ENCODE results near the gene IGIP. TPM values are rescaled to one million over a fixed set of nuclear protein-coding genes. Genes with fewer than 3 reads are reported as not detected.
A peak's percentile ranks its signal among the peaks of the same experiment; 100 is the strongest.

The IGIP gene
- total RNA-seq, 1 donor from 2014 or later: 3.7 TPM

GRCh38 chr5:140111011-140111858 lies 14.5 kb upstream of the IGIP start:
- DNase-seq (ENCODE audit: extremely low read depth, low read depth, low spot score): no peak

DNA sequence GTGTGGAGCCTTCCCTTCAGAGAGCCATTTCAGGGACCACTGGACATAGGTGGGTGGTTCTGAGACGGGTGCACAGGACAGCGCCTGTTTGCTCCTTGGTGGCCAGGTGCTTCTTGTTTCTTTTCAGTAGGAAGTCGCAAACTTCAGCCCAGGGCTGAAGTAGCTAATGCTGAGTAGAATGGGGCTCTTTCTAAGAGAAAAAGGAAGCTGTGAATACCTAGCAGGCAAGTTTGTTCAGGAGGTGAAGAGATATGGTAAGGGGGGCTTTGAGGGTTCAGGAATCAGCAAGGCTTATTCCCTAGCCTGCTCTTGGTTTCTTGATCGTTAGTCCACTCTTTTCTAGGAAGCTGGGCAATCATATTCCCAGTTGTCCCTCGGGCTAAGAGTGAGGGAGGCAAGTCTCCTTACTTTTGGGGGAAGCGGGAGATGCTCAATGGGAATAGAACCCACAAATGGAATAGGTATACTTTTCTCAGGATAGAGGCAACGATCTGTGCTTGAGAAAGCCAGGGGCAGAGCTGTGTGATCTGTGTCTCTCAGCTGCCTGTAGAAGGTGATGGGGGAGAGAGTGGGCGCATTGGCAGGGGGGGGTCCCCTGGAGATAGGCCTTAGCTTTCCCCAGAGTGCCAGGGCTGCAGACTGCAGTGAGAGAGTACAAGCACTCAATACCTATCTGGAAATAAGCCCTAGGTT lies 13.7 kb upstream of the IGIP start:
- no peak for DNase-seq (ENCODE audit: extremely low read depth, low read depth, low spot score)

DNA sequence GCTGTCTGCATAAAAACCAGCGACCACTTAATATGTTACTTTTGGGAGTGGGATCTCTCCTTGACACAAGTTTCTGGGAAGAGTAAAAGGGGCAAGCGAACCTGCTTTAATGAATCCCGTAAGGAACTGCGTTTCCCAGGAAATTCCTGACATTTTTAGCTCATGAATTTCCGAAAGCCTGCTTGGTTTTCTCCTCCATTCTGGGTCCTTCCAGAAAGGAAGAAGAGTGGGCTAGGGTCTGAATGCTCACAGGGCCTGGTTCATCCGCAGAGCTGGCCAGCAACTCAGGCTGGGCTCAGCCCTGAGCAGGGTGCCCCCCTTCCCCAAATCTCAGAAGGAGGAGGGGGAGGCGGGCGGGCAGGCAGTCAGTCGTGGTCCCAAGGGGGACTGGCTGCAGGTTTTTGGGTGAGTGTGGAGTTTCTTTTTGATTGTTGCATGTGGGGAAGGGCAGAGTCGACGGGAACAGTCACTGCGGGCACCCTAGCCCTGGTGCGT lies 13.0 kb upstream of the IGIP start:
- DNase-seq (ENCODE audit: extremely low read depth, low read depth, low spot score): no peak

DNA sequence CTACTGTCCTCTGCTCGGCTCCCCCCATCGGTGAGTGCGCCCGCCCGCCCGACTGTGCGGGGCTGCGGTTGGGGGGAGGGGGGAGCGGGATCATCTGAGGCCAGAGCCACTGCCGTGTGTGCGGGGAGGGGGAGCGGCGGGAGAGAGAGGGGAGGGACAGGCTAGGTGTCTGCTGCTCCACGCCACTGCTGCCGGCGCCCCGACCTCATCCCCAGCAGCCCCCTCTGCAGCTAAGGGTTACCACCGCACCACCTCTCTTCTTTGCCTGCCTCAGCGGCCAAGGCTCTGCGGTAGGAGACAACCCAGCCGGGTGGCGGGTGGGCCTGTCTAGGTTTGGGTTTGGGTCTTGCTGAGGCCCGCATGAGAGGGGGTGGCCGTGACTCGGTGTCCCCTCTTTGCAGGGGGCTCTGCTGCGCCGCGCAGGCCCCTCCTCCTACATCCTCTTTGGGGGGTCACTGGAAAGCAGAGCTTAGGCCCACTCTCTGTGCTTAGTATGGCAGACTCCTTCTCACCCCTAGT lies 12.5 kb upstream of the IGIP start:
- DNase-seq (ENCODE audit: extremely low read depth, low read depth, low spot score): no peak

GRCh38 chr5:140113699-140114263 lies 12.0 kb upstream of the IGIP start, which contains the start of gene PURA:
Gene PURA (plus strand): TSS chr5:140114109. CDS start chr5:140114182, 73 bp downstream.
- DNase-seq (ENCODE audit: extremely low read depth, low read depth, low spot score): peak; percentile 41

- no peak for DNase-seq (ENCODE audit: extremely low read depth, low read depth, low spot score)
Measured at GRCh38 chr5:140114341-140115185, 11.2 kb upstream of the IGIP start.

DNA sequence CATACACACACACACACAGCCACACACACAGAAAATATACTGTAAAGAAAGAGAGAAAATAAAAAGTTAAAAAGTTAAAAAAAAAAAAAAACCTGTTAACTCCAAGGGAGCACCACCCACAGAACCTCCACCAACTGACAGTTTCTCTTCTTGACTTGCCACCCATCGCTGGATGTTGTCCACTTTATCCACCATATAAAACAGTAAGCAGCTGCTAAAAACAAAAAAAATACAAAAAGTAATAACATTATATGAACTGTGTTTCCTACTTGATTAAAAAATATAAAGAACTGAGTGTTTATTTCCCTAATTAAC lies 10.6 kb upstream of the IGIP start:
- DNase-seq (ENCODE audit: extremely low read depth, low read depth, low spot score): no peak

DNA sequence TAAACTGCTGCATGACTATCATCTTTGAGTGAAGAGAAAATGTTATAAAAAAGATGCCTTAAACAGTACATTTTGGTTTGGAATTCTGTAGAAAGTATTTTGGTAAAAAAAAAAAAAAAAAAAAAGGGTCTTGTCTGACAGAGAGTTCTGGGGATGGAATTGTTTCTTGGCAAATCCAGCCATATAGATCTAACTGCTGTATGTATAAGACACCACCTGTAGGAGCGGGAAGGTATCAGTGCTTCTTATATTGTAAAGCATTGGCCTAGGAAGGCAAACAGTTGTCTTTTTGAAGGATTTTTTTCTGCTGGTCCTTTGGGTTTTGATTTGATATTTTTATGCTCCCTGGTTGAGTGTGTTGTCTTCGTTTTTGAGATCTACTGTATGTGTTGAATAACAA lies 9.0 kb upstream of the IGIP start:
- no peak for DNase-seq (ENCODE audit: extremely low read depth, low read depth, low spot score)

GRCh38 chr5:140117523-140117922 lies 8.2 kb upstream of the IGIP start:
- no peak for DNase-seq (ENCODE audit: extremely low read depth, low read depth, low spot score)

GRCh38 chr5:140118302-140118936 lies 7.3 kb upstream of the IGIP start:
- no peak for DNase-seq (ENCODE audit: extremely low read depth, low read depth, low spot score)

DNA sequence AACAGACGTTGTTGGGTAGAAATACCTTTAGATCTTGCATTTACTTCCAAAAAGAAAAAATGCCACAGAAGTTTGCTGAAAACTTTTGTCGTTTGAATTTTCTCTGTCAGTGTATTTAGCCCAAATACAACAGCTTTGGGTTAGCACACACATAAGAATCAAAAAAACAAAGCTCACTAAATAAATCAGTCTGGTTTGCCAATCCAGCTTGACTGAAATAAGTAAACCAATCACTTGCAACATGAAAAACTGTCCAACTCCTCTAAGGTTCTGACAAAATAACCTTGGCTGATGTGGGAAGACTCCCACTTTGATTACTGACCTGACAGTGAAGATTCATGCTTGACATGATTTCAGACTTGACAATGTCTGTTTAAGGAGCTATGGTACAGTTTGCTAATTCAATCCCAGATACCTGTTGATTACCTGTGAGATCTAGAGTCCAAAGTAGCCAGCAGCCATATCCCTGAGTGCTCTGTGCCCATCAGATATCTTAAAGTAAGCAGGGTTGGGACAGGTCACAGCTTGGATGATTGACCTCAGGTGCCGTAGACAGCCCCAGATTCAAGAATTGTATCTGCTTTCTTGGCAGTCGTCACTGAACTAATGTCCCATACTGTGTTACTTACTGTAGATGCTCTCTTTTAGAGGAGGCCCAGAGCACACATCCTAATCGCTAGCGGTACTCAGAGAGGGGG lies 727 bp downstream of the IGIP start:
- DNase-seq (ENCODE audit: extremely low read depth, low read depth, low spot score): no peak

GRCh38 chr5:140128376-140128775 lies 2.6 kb downstream of the IGIP start:
- DNase-seq (ENCODE audit: extremely low read depth, low read depth, low spot score): no peak

DNA sequence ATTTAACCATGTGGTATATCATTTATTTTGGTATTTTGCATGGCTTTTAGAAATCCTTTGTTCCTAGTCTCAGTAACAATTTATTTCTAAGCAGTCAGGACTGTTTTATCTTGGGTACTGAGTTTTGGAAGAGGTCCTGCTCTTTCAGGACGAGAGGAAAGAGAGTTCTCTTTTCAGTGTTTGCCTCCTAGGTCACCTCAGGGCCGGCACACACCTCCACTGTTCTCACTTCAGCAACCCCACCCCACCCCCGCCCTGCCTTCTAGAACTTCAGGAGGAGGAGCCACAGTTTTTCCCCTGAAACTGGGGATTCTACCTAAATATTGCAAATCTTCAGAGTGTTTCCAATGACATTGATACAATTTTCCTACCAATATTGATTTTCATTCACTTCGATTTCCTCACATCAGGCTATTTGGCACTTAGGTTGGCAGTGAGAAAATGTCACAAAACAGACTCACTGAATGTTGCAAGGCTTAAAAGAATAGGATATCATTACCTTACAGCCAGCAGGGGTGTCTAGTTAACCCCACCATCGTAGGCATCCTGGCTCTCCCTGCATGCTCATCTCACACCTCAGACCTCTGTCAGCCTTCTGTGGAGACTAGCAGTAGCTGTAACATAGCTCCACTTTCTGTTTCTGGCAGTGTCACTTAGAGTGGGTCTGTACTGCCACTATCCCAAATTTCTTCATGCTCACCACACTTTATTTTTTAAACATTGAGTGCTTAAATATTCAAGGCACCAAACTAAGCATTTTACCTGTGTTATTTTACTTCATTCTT lies 5.4 kb downstream of the IGIP start:
- DNase-seq (ENCODE audit: extremely low read depth, low read depth, low spot score): no peak

DNA sequence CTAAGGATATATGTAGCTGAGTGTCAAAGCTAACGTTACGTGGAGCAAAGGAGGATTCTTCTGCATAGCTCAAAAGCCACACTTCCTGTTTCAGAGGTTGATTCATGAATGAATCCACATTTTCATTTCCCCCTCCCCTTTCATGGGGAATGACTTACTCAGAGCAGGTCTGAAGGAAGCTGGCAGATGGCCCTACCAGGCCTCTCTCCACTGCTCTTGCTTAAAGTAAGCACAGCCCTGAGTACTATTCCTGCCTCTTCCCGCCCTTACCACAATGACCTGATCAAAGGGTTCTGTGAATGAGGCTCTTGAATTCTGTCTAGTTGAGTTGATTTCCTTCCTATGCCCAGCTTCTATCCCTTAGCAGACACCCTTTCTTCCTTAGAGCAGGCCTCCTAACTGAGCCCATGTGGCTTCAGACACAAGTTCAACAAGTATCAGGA lies 6.3 kb downstream of the IGIP start:
- DNase-seq (ENCODE audit: extremely low read depth, low read depth, low spot score): no peak

DNA sequence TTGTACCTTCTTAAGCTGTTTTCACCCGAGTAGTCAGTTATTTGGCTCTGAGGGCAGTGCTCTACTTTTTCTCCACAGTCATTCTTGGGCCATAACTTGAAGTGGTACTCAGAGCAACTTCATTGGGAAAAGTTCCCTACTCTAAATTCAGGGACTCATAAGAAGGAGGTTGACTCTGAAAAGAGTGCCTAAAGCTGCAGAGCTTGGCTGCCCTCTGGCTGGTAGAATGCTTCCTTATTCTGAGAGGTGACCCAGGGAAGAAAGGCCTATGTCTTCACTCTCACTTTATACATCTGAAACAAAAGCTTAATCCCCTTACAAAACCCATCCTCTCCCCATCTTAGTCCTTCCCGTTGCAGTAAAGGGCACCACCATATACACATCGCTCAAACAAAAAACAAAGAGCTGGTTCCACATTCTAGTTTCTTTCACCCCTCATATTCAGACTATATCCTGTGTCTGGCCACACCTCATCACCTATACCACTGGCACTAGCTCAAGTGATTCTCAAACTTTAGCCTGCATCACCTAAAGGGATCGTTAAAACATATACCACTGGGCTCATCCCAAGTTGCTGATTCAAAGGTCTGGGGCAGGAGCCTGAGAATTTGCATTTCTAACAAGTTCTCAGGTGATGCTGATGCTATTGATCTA lies 7.9 kb downstream of the IGIP start:
- no peak for DNase-seq (ENCODE audit: extremely low read depth, low read depth, low spot score)

DNA sequence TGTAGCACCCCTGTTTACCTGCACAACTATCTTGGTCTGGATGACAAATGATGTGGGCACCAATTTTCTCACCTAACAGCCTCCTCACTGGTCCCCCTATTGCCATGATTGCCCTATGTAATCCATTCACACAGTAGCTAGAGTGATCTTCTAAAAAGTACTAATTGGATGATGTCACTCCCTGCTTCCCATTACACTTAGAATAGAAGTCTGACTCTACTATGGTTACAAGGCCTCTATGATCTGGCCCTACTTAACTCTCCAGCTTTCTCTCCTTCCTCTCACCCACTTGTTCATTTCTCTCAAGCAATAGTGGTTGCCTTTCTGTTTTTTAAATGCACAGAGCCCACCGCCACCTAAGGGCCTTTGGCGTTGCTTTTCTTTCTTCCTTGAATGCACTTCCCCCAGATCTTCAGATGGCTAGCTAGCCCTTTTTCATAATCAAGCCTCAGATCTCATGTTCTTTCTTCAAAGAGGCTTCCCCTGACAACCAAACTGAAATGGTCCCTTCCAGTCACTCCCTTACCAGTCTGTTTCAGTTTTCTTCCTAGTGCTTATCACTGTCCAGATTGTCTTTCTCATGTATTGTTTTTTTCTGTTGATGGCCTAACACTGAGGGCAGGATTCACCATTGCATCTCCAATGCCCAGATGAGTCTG lies 8.7 kb downstream of the IGIP start:
- DNase-seq (ENCODE audit: extremely low read depth, low read depth, low spot score): no peak

- no peak for DNase-seq (ENCODE audit: extremely low read depth, low read depth, low spot score)
Measured at GRCh38 chr5:140135127-140135526, 9.4 kb downstream of the IGIP start.

DNA sequence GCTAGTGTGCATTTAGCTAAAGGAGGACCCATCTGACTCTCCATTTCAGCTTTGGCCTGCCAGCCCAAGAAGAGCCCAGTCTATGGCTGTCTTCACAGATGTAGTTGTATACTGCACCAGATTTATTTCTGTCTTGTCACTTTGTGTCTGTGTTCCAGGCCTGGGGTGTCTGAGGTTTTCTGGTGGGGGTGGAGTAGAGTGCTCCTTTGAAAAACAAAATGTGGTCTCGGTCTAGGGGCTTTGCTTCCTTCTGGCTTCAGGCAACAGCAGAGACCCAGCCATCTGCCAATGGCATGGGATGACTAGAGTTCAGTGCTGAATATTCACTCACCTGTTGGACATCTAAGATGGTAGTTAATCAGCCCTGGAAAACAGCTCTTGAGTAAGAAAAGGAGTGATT lies 10.9 kb downstream of the IGIP start:
- DNase-seq (ENCODE audit: extremely low read depth, low read depth, low spot score): no peak

Measured in glomerular endothelial cell (primary cell).